Smooth muscle cell (in vitro differentiated cells): ENCODE data around the gene GOLIM4. TPM values are rescaled to one million over a fixed set of nuclear protein-coding genes. Genes with fewer than 3 reads are reported as not detected.

Experiments
- DNase-seq: peaks from one replicate; lab custom pipeline; 2025; ENCODE audit not compliant: unreplicated experiment; lab: John Stamatoyannopoulos, UW
- H2AFZ ChIP-seq: fragments of 200-600 bp; sonication (generic); 2 replicates; pipeline ENCODE4 v1.6.0; 2016; ENCODE audit warnings: antibody characterized with exemption, low read depth, mild to moderate bottlenecking
- H3F3A ChIP-seq: fragments of 200-600 bp; sonication (generic); 2 replicates; pipeline ENCODE4 v1.6.0; 2017; ENCODE audit warnings: antibody characterized with exemption, low read depth
- H3K27ac ChIP-seq: fragments of 200-600 bp; sonication (generic); 2 replicates; pipeline ENCODE4 v1.5.1; 2016; ENCODE audit warnings: low read depth, mild to moderate bottlenecking
- H3K27me3 ChIP-seq: fragments of 200-600 bp; sonication (generic); 2 replicates; pipeline ENCODE4 v1.6.1; 2016; ENCODE audit warnings: low read depth, mild to moderate bottlenecking
- H3K36me3 ChIP-seq: fragments of 200-600 bp; sonication (generic); 2 replicates; pipeline ENCODE4 v1.5.1; 2016; ENCODE audit warnings: low read depth
- H3K4me1 ChIP-seq: fragments of 200-600 bp; sonication (generic); 2 replicates; pipeline ENCODE4 v1.5.1; 2016; ENCODE audit warnings: low read depth
- H3K4me2 ChIP-seq: fragments of 200-600 bp; sonication (generic); 2 replicates; pipeline ENCODE4 v1.6.0; 2016; ENCODE audit warnings: mild to moderate bottlenecking
- H3K4me3 ChIP-seq: fragments of 200-600 bp; sonication (generic); 2 replicates; pipeline ENCODE4 v1.5.1; 2016; ENCODE audit warnings: mild to moderate bottlenecking
- H3K79me2 ChIP-seq: fragments of 200-600 bp; sonication (generic); 2 replicates; pipeline ENCODE4 v1.6.0; 2016; ENCODE audit warnings: low read depth, mild to moderate bottlenecking
- H3K9ac ChIP-seq: fragments of 200-600 bp; sonication (generic); 2 replicates; pipeline ENCODE4 v1.6.0; 2016; ENCODE audit warnings: low read depth
- H3K9me3 ChIP-seq: fragments of 200-600 bp; sonication (generic); replicated peaks from 2 replicates; pipeline ENCODE4 v1.5.1; 2016; ENCODE audit warnings: low read depth
- H4K20me1 ChIP-seq: fragments of 200-600 bp; sonication (generic); 2 replicates; pipeline ENCODE4 v1.6.0; 2016; ENCODE audit warnings: low read depth
- CTCF ChIP-seq: fragments of 200-600 bp; sonication (generic); IDR thresholded peaks from 2 replicates; pipeline ENCODE4 v1.5.1; 2017; ENCODE audit warnings: borderline replicate concordance, mild to moderate bottlenecking, antibody characterized with exemption; ENCODE audit not compliant: insufficient read depth, poor library complexity, severe bottlenecking
- WGBS: methylation state at CpG from one replicate; pipeline ENCODE4 v1.1.7; 2016; ENCODE audit warnings: low lambda C conversion rate; 5-methylcytosine and 5-hydroxymethylcytosine counted together
- polyA plus RNA-seq: library from polyadenylated mRNA; unstranded; fragments of >200 nt; fragmentation: Nextera tagmentation; extraction: Ambion mirVana; gene quantifications from 2 replicates; pipeline ENCODE4 v1.2.1, GENCODE V29; 2016
- total RNA-seq: library from RNA; depleted of rRNA; stranded (reverse); fragments of >200 nt; gene quantifications from 2 replicates; pipeline ENCODE4 v1.2.3, GENCODE V29; 2014

Gene GOLIM4
- total and polyA plus RNA-seq, 2 experiments from 2014 or later: 44.5 to 59.9 TPM

- Histone ChIP-seq H3K27me3 (no peaks in the 10 kb centered on the region), H3K36me3 (no peaks in the 10 kb centered on the region), H3K9ac (no peak overlapping the region), H3K9me3 (no peaks in the 10 kb centered on the region), H3K79me2 (no peaks in the 10 kb centered on the region), H4K20me1 (no peaks in the 10 kb centered on the region), H2AFZ (no peak overlapping the region), H3F3A (no peaks in the 10 kb centered on the region), H3K4me1 (no peaks in the 10 kb centered on the region), H3K4me2 (no peak overlapping the region), H3K27ac (no peak overlapping the region), H3K4me3 (no peak overlapping the region)
- TF ChIP-seq CTCF: no peak
- DNase-seq: no peak
- WGBS: 88% methylated on average over 4 of the region's 4 CpGs
Observed at GRCh38 chr3:168121184-168122017, 25.7 kb upstream of the GOLIM4 start.

DNA sequence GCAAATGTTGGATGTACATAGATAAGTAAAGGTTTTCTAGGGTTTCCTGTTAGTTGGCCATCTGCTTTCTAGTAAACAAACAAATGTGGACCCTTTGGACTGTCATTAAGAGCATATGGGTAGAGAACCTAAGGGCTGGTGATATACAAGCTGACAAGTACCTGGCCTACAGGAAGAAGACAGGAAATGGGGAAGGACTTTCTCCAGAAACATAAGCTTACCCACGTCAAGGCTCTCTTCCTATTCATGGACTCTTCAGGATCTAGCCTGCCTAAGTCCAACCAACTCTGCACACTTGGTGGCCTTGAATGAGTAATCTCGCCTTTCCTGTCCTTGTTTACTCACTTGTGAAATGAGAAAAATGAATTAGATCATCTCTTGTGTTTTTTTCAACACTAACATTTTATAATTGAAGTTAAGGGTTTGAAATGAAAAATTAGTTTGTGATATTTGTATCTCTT lies 22.2 kb upstream of the GOLIM4 start:
- no peak for DNase-seq
- Histone ChIP-seq H4K20me1 (no peaks in the 10 kb centered on the region), H3K36me3 (no peaks in the 10 kb centered on the region), H2AFZ (peak overlapping the region; percentile 43), H3K27ac (no peak overlapping the region), H3K9ac (no peak overlapping the region), H3K27me3 (peaks cover 2% of the 10 kb centered on the region), H3F3A (no peaks in the 10 kb centered on the region), H3K9me3 (no peaks in the 10 kb centered on the region), H3K4me2 (no peak overlapping the region), H3K4me1 (no peaks in the 10 kb centered on the region), H3K4me3 (no peak overlapping the region), H3K79me2 (no peaks in the 10 kb centered on the region)
- 82% methylated on average over 2 of the region's 2 CpGs for WGBS
- no peak for TF ChIP-seq CTCF

DNA sequence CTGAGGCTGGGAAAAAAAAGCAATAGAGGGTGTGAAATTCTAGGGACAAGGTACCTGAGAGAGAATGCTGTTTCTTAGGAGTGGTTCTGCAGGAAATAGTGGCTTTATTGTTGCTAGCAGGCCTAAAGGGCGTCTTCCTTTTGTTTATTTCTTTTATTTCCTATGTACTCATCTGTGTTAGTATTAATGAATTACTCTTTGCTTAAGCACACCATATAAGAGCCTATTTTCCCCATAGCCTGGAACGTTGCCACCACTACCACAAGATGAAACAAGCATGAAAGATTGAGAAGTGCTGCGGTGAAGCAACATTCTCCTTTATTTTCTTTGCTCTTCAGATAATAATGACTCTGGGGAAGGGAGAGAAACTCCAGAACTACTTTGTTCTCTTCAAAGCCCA lies 21.3 kb upstream of the GOLIM4 start:
- no peak for DNase-seq
- Histone ChIP-seq H3F3A (no peaks in the 10 kb centered on the region), H4K20me1 (no peaks in the 10 kb centered on the region), H3K36me3 (no peaks in the 10 kb centered on the region), H3K9ac (no peak overlapping the region), H2AFZ (no peak overlapping the region), H3K4me3 (no peak overlapping the region), H3K9me3 (no peaks in the 10 kb centered on the region), H3K4me1 (no peaks in the 10 kb centered on the region), H3K4me2 (no peak overlapping the region), H3K79me2 (no peaks in the 10 kb centered on the region), H3K27ac (no peak overlapping the region), H3K27me3 (peaks cover 5% of the 10 kb centered on the region)
- 82% methylated on average over 3 of the region's 3 CpGs for WGBS
- no peak for TF ChIP-seq CTCF

DNA sequence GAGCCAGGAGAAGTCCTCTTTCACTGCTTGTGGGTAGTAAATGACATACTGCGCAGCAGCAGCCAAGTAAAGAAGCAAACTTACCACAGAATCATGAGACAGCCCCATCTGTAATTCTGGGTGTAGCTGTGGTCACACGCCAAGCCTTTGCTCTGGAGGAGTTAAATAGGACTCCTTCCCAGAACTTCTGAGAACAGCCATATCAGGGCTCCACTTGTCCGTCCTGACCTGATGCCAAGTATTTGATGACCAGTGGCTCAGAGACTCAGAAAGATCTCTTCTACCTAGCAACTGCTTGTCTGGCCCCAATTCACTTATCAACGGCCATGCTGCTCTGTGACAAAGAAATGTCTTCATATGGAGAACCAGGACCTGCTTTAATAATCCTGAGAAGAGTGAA lies 20.6 kb upstream of the GOLIM4 start:
- Histone ChIP-seq H3K9ac (no peak overlapping the region), H3K4me2 (no peak overlapping the region), H2AFZ (no peak overlapping the region), H3K4me3 (no peak overlapping the region), H4K20me1 (no peaks in the 10 kb centered on the region), H3K27me3 (peaks cover 5% of the 10 kb centered on the region), H3F3A (no peaks in the 10 kb centered on the region), H3K27ac (no peak overlapping the region), H3K79me2 (no peaks in the 10 kb centered on the region), H3K9me3 (no peaks in the 10 kb centered on the region), H3K36me3 (no peaks in the 10 kb centered on the region), H3K4me1 (no peaks in the 10 kb centered on the region)
- no peak for TF ChIP-seq CTCF
- DNase-seq: no peak
- 92% methylated on average over 4 of the region's 4 CpGs for WGBS
